HepG2 (cell line): ENCODE data around the gene METTL23. TPM values are rescaled to one million over a fixed set of nuclear protein-coding genes. Genes with fewer than 3 reads are reported as not detected.

Experiments used
- ATAC-seq: fragments of 200-7000 bp; cut with Tn5 transposase; 3 replicates; pipeline ENCODE4 v1.9.1; 2020; ENCODE audit warnings: mild to moderate bottlenecking, moderate library complexity
- BruUV-seq: library from RNA; stranded (reverse); fragments of 400-500 nt; replicated peaks from 2 replicates; lab custom pipeline; 2021; lab: Mats Ljungman, UMichigan
- CTCF ChIA-PET: fragments of 300-600 bp; formaldehyde crosslinking; extraction: SDS; loops from one replicate; lab custom pipeline; 2021; ENCODE audit warnings: low total read pairs, inconsistent platforms, low intra/inter-chr PET ratio; lab: Yijun Ruan, JAX
- POLR2A ChIA-PET: fragments of 350-600 bp; sonication (Branson Sonifier 250); formaldehyde crosslinking; loops from one replicate; lab custom pipeline; 2020; ENCODE audit warnings: antibody characterized with exemption, inconsistent platforms; lab: Yijun Ruan, JAX
- DNase-seq: peaks from one replicate; pipeline ENCODE4 v3.0.0-alpha.2; 2015; ENCODE audit warnings: low spot score
- FAIRE-seq: peaks from 3 replicates; lab custom pipeline; 2011; peaks lifted over from hg19 to GRCh38; lab: Jason Lieb, UNC
- H2AFZ ChIP-seq: one replicate; pipeline ENCODE4 v1.6.1; 2011; ENCODE audit warnings: low read length, inconsistent platforms
- H3K27ac ChIP-seq: fragments of 300-600 bp; 3 replicates; pipeline ENCODE4 v1.8.0; 2011; ENCODE audit warnings: mixed run types, mild to moderate bottlenecking, mixed read lengths, low read length, inconsistent platforms; ENCODE audit not compliant: insufficient read depth; ENCODE audit errors: extremely low read length
- H3K27me3 ChIP-seq, 2 experiments: fragments of 200-600 bp in 1 of 2; 2 replicates in 1 of 2; 3 replicates in 1 of 2; pipeline versions ENCODE4 v1.6.0 to v1.8.0; 2011; ENCODE audit warnings: low read length in 2 of 2, mild to moderate bottlenecking in 2 of 2, moderate library complexity in 2 of 2, inconsistent platforms in 1 of 2; ENCODE audit not compliant: insufficient read depth in 2 of 2, control insufficient read depth in 1 of 2
- H3K36me3 ChIP-seq, 2 experiments: fragments of 200-600 bp in 1 of 2; replicated peaks in 1 of 2; 2 replicates in 1 of 2; 3 replicates in 1 of 2; pipeline versions ENCODE4 v1.5.1 to v1.8.0; 2011; ENCODE audit warnings: low read length in 2 of 2, inconsistent platforms in 1 of 2; ENCODE audit not compliant: insufficient read depth in 2 of 2, control insufficient read depth in 1 of 2
- H3K4me1 ChIP-seq: 2 replicates; pipeline ENCODE4 v1.5.1; 2012; ENCODE audit warnings: low read length, inconsistent platforms; ENCODE audit not compliant: insufficient read depth
- H3K4me2 ChIP-seq: 2 replicates; pipeline ENCODE4 v1.6.0; 2011; ENCODE audit warnings: low read depth, low read length, inconsistent platforms
- H3K4me3 ChIP-seq, 3 experiments: fragments of 200-600 bp in 1 of 3; sonication (generic), shearing (Covaris generic) in 1 of 3; replicated peaks in 1 of 3; 2 replicates each; pipeline ENCODE4 v1.5.1; 2011 to 2016; ENCODE audit warnings: low read length in 3 of 3, inconsistent platforms in 2 of 3, low read depth in 2 of 3, mild to moderate bottlenecking in 2 of 3, control low read depth in 1 of 3, mixed read lengths in 1 of 3; ENCODE audit not compliant: insufficient read depth in 1 of 3
- H3K79me2 ChIP-seq: one replicate; pipeline ENCODE4 v1.6.1; 2011; ENCODE audit warnings: low read length, inconsistent platforms; ENCODE audit not compliant: insufficient read depth
- H3K9ac ChIP-seq: 2 replicates; pipeline ENCODE4 v1.6.0; 2011; ENCODE audit warnings: mild to moderate bottlenecking, low read depth, low read length, inconsistent platforms; ENCODE audit not compliant: insufficient read depth
- H3K9me3 ChIP-seq: 2 replicates; pipeline ENCODE4 v1.5.1; 2012; ENCODE audit warnings: mild to moderate bottlenecking, low read length
- H4K20me1 ChIP-seq: 2 replicates; pipeline ENCODE4 v1.6.0; 2011; ENCODE audit warnings: inconsistent platforms, mild to moderate bottlenecking, low read length, moderate library complexity; ENCODE audit not compliant: insufficient read depth
- ESRRA ChIP-seq: sonication (generic); formaldehyde crosslinking; IDR thresholded peaks from 2 replicates; pipeline ENCODE4 v1.5.1; 2020; ENCODE audit warnings: mild to moderate bottlenecking, low read depth, missing genetic modification reagents
- NFIC ChIP-seq: IDR thresholded peaks from 2 replicates; pipeline ENCODE4 v1.6.1; 2012; ENCODE audit warnings: mild to moderate bottlenecking, low read length, inconsistent platforms
- TBX2 ChIP-seq: sonication (generic); formaldehyde crosslinking; IDR thresholded peaks from 2 replicates; pipeline ENCODE4 v1.5.0; 2020; ENCODE audit warnings: missing genetic modification reagents, mild to moderate bottlenecking, borderline replicate concordance
- USF2 ChIP-seq, 2 experiments: sonication (generic) in 1 of 2; formaldehyde crosslinking in 1 of 2; IDR thresholded peaks; 2 replicates each; pipeline versions ENCODE4 v1.5.1 to v1.6.1; 2011 to 2020; ENCODE audit warnings: borderline replicate concordance in 1 of 2, low read depth in 1 of 2, low read length in 1 of 2, mild to moderate bottlenecking in 1 of 2, missing genetic modification reagents in 1 of 2, moderate library complexity in 1 of 2
- WGBS: methylation state at CpG from one replicate; pipeline ENCODE4 v1.1.6; 2017; ENCODE audit warnings: low lambda C conversion rate; 5-methylcytosine and 5-hydroxymethylcytosine counted together
- in situ Hi-C: cut with HindIII; loops from 2 replicates; pipeline ENCODE4 v1.10.0; 2017; ENCODE audit warnings: low pct_unique_long_range_greater_than_20kb; ENCODE audit not compliant: extremely low pct_ligation_motif_present
- intact Hi-C: fragments of 100-400 bp; cut with micrococcal nuclease; formaldehyde crosslinking; loops from one replicate; pipeline ENCODE4 v1.10.0; 2022; ENCODE audit not compliant: unreplicated experiment
- polyA plus RNA-seq, 8 experiments: library from polyadenylated mRNA; depleted of rRNA in 3 of 8; stranded (reverse) in 7 of 8; unstranded in 1 of 8; fragments of >200 nt; fragmentation: Illumina TruSeq in 4 of 8; extraction: Trizol in 4 of 8; gene quantifications; 2 replicates each; pipeline versions ENCODE4 v1.2.1 to v1.2.3, GENCODE V29; 2011 to 2016; ENCODE audit warnings: low read depth in 4 of 8, missing spikeins in 1 of 8, mixed read lengths in 1 of 8; ENCODE audit not compliant: insufficient read depth in 1 of 8
- total RNA-seq, 5 experiments: library from RNA; depleted of rRNA; stranded (reverse); fragments of >200 nt; fragmentation: Illumina TruSeq; extraction: Trizol; gene quantifications; 2 replicates each; pipeline ENCODE4 v1.2.3, GENCODE V29; 2016; ENCODE audit warnings: low read depth in 1 of 5
- TF ChIP-seq, protein P1 (sequence below): sonication (generic); formaldehyde crosslinking; IDR thresholded peaks from 2 replicates; pipeline ENCODE4 v1.5.1; 2020; ENCODE audit warnings: mild to moderate bottlenecking, missing genetic modification reagents, moderate library complexity

The METTL23 gene
- total and polyA plus RNA-seq, 2 of the 13 experiments (the other 11 are each of a cell fraction or from before 2014, with no cell fraction given), result 39.9 to 104 TPM

GRCh38 chr17:76720941-76721340 is 5.7 kb upstream of the METTL23 start:
- TF ChIP-seq, protein P1, sequence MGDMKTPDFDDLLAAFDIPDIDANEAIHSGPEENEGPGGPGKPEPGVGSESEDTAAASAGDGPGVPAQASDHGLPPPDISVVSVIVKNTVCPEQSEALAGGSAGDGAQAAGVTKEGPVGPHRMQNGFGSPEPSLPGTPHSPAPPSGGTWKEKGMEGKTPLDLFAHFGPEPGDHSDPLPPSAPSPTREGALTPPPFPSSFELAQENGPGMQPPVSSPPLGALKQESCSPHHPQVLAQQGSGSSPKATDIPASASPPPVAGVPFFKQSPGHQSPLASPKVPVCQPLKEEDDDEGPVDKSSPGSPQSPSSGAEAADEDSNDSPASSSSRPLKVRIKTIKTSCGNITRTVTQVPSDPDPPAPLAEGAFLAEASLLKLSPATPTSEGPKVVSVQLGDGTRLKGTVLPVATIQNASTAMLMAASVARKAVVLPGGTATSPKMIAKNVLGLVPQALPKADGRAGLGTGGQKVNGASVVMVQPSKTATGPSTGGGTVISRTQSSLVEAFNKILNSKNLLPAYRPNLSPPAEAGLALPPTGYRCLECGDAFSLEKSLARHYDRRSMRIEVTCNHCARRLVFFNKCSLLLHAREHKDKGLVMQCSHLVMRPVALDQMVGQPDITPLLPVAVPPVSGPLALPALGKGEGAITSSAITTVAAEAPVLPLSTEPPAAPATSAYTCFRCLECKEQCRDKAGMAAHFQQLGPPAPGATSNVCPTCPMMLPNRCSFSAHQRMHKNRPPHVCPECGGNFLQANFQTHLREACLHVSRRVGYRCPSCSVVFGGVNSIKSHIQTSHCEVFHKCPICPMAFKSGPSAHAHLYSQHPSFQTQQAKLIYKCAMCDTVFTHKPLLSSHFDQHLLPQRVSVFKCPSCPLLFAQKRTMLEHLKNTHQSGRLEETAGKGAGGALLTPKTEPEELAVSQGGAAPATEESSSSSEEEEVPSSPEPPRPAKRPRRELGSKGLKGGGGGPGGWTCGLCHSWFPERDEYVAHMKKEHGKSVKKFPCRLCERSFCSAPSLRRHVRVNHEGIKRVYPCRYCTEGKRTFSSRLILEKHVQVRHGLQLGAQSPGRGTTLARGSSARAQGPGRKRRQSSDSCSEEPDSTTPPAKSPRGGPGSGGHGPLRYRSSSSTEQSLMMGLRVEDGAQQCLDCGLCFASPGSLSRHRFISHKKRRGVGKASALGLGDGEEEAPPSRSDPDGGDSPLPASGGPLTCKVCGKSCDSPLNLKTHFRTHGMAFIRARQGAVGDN (CRISPR knock-in tag), result peak; percentile 22; the same call in 1 of the 2 replicates
- no peak for TF ChIP-seq NFIC
- TF ChIP-seq, all 625 proteins: peak for 1

DNA sequence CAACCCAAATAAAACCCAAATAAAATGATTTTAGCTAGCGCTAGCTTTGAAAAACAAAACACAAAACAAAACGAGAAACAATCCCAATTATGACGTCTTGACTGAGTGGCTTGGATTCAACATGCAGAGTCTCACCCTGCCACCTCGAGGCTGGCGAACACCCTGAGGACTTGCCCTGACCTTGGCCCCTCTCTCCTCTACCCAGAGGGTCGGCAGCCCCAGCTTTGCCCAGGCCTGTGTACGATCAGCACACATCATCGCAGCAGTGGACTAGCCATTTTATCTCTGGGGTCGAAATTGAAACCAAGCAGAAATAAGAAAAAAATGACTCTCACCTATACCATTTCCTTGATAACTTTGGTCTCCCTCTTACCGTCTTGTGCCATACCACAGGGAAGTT is 5.2 kb upstream of the METTL23 start:
- in situ Hi-C loops (no loop called here), intact Hi-C loops (no loop called here)
- ChIA-PET CTCF (no interaction called here), POLR2A (no interaction called here)
- Histone ChIP-seq H3K27me3 (no peaks in the 10 kb centered on the region), H3K4me3 (no peak overlapping the region), H3K9ac (no peak overlapping the region), H3K4me1 (peaks cover 41% of the 10 kb centered on the region), H3K9me3 (no peaks in the 10 kb centered on the region), H3K36me3 (peaks cover 36 to 75% of the 10 kb centered on the region in 2 experiments), H3K79me2 (peaks cover 33% of the 10 kb centered on the region), H3K4me2 (no peak overlapping the region), H3K27ac (no peak overlapping the region), H2AFZ (no peak overlapping the region), H4K20me1 (peaks cover 3% of the 10 kb centered on the region)
- FAIRE-seq, result no peak
- DNase-seq, result no peak
- no peak for ATAC-seq
- 92% methylated on average over 10 of the region's 10 CpGs for WGBS
- no TSS peak for BruUV-seq
- 0 out of 2 replicates have a peak, but pooled peaks have one; percentile 34 for TF ChIP-seq TBX2
- TF ChIP-seq USF2 (IDR thresholded peaks at IDR 0.05; ENCODE audit: low read depth, low read length), result no peak
- no peak for TF ChIP-seq USF2 (CRISPR knock-in tag; IDR thresholded peaks at IDR 0.05; ENCODE audit: borderline replicate concordance)
- no peak for TF ChIP-seq ESRRA

More at GRCh38 chr17:76720941-76721340, 5.7 kb upstream of the METTL23 start:
- no peak overlapping the region for H3K4me2 ChIP-seq
- intact Hi-C loops, result no loop called here
- peaks cover 41% of the 10 kb centered on the region for H3K4me1 ChIP-seq
- H3K27me3 ChIP-seq, result no peaks in the 10 kb centered on the region
- no peak for FAIRE-seq
- peaks cover 33% of the 10 kb centered on the region for H3K79me2 ChIP-seq
- no peak overlapping the region for H3K9ac ChIP-seq
- H3K4me3 ChIP-seq, result no peak overlapping the region
- H3K36me3 ChIP-seq, result peaks cover 39 to 80% of the 10 kb centered on the region in 2 experiments
- ChIA-PET CTCF (no interaction called here), POLR2A (no interaction called here)
- 96% methylated on average over 9 of the region's 9 CpGs for WGBS
- ATAC-seq, result no peak
- no peaks in the 10 kb centered on the region for H3K9me3 ChIP-seq
- H3K27ac ChIP-seq, result no peak overlapping the region
- H2AFZ ChIP-seq, result no peak overlapping the region
- in situ Hi-C loops, result no loop called here
- peaks cover 3% of the 10 kb centered on the region for H4K20me1 ChIP-seq
- no TSS peak for BruUV-seq
- no peak for DNase-seq
